HEK293 (cell line): ENCODE data around the gene PLEKHG4.

Experiments
- CTCF ChIA-PET: fragments of 350-600 bp; formaldehyde crosslinking; extraction: SDS; loops from one replicate; lab custom pipeline; 2021; ENCODE audit warnings: antibody characterized with exemption; lab: Yijun Ruan, JAX
- POLR2A ChIA-PET: fragments of 300-600 bp; formaldehyde crosslinking; extraction: SDS; loops from one replicate; lab custom pipeline; 2020; ENCODE audit warnings: antibody characterized with exemption, inconsistent platforms; lab: Yijun Ruan, JAX
- H3K27ac ChIP-seq: fragments of 200-500 bp; sonication (Bioruptor generic); 2 replicates; pipeline ENCODE4 v1.5.1; 2014; ENCODE audit warnings: low read depth, low read length, control low read depth, inconsistent platforms; ENCODE audit errors: extremely low read depth
- H3K36me3 ChIP-seq, 2 experiments: fragments of 200-500 bp in 1 of 2; sonication (Bioruptor generic) in 1 of 2; 1 replicate in 1 of 2; 2 replicates in 1 of 2; pipeline ENCODE4 v1.5.1; 2014 to 2017; ENCODE audit warnings: inconsistent platforms in 2 of 2, low read length in 2 of 2; ENCODE audit not compliant: control insufficient read depth in 2 of 2, insufficient read depth in 1 of 2
- H3K4me1 ChIP-seq: fragments of 200-500 bp; sonication (Bioruptor generic); 2 replicates; pipeline ENCODE4 v1.5.1; 2014; ENCODE audit warnings: mild to moderate bottlenecking, low read length, inconsistent platforms; ENCODE audit not compliant: control insufficient read depth, insufficient read depth
- H3K4me3 ChIP-seq: 2 replicates; pipeline ENCODE4 v1.5.1; 2011; ENCODE audit warnings: low read depth, mild to moderate bottlenecking, control low read depth, low read length, moderate library complexity
- H3K9me3 ChIP-seq: fragments of 200-500 bp; sonication (Bioruptor generic); 2 replicates; pipeline ENCODE4 v1.5.1; 2014; ENCODE audit warnings: low read depth, low read length, inconsistent platforms; ENCODE audit not compliant: control insufficient read depth, insufficient read depth
- KLF1 ChIP-seq: fragments of 450-650 bp; formaldehyde crosslinking; IDR thresholded peaks from 2 replicates; pipeline ENCODE4 v1.5.1; 2016; ENCODE audit warnings: missing biosample characterization, missing genetic modification characterization
- KLF9 ChIP-seq: fragments of 450-650 bp; formaldehyde crosslinking; IDR thresholded peaks from 2 replicates; pipeline ENCODE4 v1.5.1; 2016; ENCODE audit warnings: missing biosample characterization, missing genetic modification characterization, low read depth
- OSR2 ChIP-seq: fragments of 450-650 bp; formaldehyde crosslinking; IDR thresholded peaks from 2 replicates; pipeline ENCODE4 v1.5.1; 2016; ENCODE audit warnings: missing biosample characterization, missing genetic modification characterization
- REPIN1 ChIP-seq: fragments of 450-650 bp; formaldehyde crosslinking; IDR thresholded peaks from 2 replicates; pipeline ENCODE4 v1.5.1; 2017; ENCODE audit warnings: missing biosample characterization, missing genetic modification characterization, low read depth
- SP7 ChIP-seq: fragments of 450-650 bp; formaldehyde crosslinking; IDR thresholded peaks from 2 replicates; pipeline ENCODE4 v1.5.1; 2016; ENCODE audit warnings: missing biosample characterization, missing genetic modification characterization
- YY2 ChIP-seq: fragments of 450-650 bp; formaldehyde crosslinking; IDR thresholded peaks from 2 replicates; pipeline ENCODE4 v1.5.1; 2016; ENCODE audit warnings: missing biosample characterization, missing genetic modification characterization
- ZBTB17 ChIP-seq: fragments of 450-650 bp; formaldehyde crosslinking; IDR thresholded peaks from 2 replicates; pipeline ENCODE4 v1.5.1; 2016; ENCODE audit warnings: missing biosample characterization, missing genetic modification characterization
- ZNF221 ChIP-seq: fragments of 450-650 bp; formaldehyde crosslinking; IDR thresholded peaks from 2 replicates; pipeline ENCODE4 v1.5.1; 2017; ENCODE audit warnings: missing biosample characterization, missing genetic modification characterization, borderline replicate concordance
- ZNF335 ChIP-seq: fragments of 450-650 bp; formaldehyde crosslinking; conservative IDR thresholded peaks from 2 replicates; pipeline ENCODE4 v1.5.1; 2016; ENCODE audit warnings: missing biosample characterization, missing genetic modification characterization
- ZNF391 ChIP-seq: fragments of 450-650 bp; formaldehyde crosslinking; IDR thresholded peaks from 2 replicates; pipeline ENCODE4 v1.5.1; 2016; ENCODE audit warnings: low read depth, missing biosample characterization, missing genetic modification characterization, borderline replicate concordance
- ZNF394 ChIP-seq: fragments of 450-650 bp; formaldehyde crosslinking; IDR thresholded peaks from 2 replicates; pipeline ENCODE4 v1.5.1; 2016; ENCODE audit warnings: missing biosample characterization, missing genetic modification characterization, mild to moderate bottlenecking, moderate library complexity, borderline replicate concordance
- ZNF501 ChIP-seq: fragments of 450-650 bp; formaldehyde crosslinking; IDR thresholded peaks from 2 replicates; pipeline ENCODE4 v1.5.1; 2016; ENCODE audit warnings: missing biosample characterization, missing genetic modification characterization
- ZNF660 ChIP-seq: fragments of 450-650 bp; IDR thresholded peaks from 2 replicates; pipeline ENCODE4 v1.5.1; 2018; ENCODE audit warnings: missing biosample characterization, mild to moderate bottlenecking, missing genetic modification characterization
- ZNF76 ChIP-seq: fragments of 450-650 bp; formaldehyde crosslinking; IDR thresholded peaks from 2 replicates; pipeline ENCODE4; 2016; ENCODE audit warnings: low read depth, missing biosample characterization, missing genetic modification characterization, borderline replicate concordance
- ZNF792 ChIP-seq: fragments of 450-650 bp; formaldehyde crosslinking; IDR thresholded peaks from 2 replicates; pipeline ENCODE4 v1.5.1; 2016; ENCODE audit warnings: missing biosample characterization, missing genetic modification characterization
- ZSCAN16 ChIP-seq: fragments of 450-650 bp; formaldehyde crosslinking; IDR thresholded peaks from 2 replicates; pipeline ENCODE4 v1.5.1; 2016; ENCODE audit warnings: missing biosample characterization, missing genetic modification characterization
- TF ChIP-seq, protein P1 (sequence below): fragments of 450-650 bp; formaldehyde crosslinking; IDR thresholded peaks from 2 replicates; pipeline ENCODE4 v1.5.1; 2016; ENCODE audit warnings: missing biosample characterization, missing genetic modification characterization
- TF ChIP-seq, protein P2 (sequence below): fragments of 450-650 bp; formaldehyde crosslinking; IDR thresholded peaks from 2 replicates; pipeline ENCODE4 v1.5.1; 2016; ENCODE audit warnings: missing biosample characterization, missing genetic modification characterization
- TF ChIP-seq, protein P3 (sequence below): fragments of 450-650 bp; formaldehyde crosslinking; conservative IDR thresholded peaks from 2 replicates; pipeline ENCODE4 v1.5.1; 2016; ENCODE audit warnings: low read depth, missing biosample characterization, missing genetic modification characterization
- TF ChIP-seq, protein P4 (sequence below): sonication (generic); formaldehyde crosslinking; IDR thresholded peaks from 2 replicates; pipeline ENCODE4 v1.8.1; 2022; ENCODE audit warnings: mild to moderate bottlenecking, moderate library complexity, missing genetic modification reagents
- TF ChIP-seq, protein P5 (sequence below): fragments of 450-650 bp; formaldehyde crosslinking; IDR thresholded peaks from 2 replicates; pipeline ENCODE4 v1.5.1; 2017; ENCODE audit warnings: missing biosample characterization, missing genetic modification characterization

The PLEKHG4 gene

DNA sequence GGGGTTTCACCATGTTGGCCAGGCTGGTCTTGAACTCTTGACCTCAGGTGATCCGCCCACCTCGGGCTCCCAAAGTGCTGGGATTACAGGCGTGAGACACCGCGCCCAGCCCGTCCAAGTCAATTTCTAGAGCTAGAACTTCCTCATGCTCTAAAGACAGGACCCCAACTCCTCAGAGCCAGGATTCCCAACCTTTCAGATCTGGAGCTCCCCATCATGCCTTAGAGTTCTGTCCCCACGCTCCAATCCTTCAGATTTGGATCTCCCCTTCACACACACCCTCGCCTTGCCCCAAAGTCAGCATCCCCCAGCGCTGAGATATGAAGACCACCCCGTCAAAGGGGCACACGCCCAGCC is 46.8 kb downstream of the PLEKHG4 start:
- peak overlapping the region; percentile 1; the same call in 1 of the 2 replicates for H3K27ac ChIP-seq
- peak overlapping the region; percentile 55 for H3K4me3 ChIP-seq
- no peak for TF ChIP-seq ZNF391 (tag by site-specific recombination)
- peak; percentile 36; the same call in 1 of the 2 replicates for TF ChIP-seq KLF1 (tag by site-specific recombination)
- no peak for TF ChIP-seq ZNF221 (tag by site-specific recombination)
- TF ChIP-seq OSR2 (tag by site-specific recombination), result no peak
- TF ChIP-seq SP7 (tag by site-specific recombination), result no peak
- TF ChIP-seq, protein P1, sequence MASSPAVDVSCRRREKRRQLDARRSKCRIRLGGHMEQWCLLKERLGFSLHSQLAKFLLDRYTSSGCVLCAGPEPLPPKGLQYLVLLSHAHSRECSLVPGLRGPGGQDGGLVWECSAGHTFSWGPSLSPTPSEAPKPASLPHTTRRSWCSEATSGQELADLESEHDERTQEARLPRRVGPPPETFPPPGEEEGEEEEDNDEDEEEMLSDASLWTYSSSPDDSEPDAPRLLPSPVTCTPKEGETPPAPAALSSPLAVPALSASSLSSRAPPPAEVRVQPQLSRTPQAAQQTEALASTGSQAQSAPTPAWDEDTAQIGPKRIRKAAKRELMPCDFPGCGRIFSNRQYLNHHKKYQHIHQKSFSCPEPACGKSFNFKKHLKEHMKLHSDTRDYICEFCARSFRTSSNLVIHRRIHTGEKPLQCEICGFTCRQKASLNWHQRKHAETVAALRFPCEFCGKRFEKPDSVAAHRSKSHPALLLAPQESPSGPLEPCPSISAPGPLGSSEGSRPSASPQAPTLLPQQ (tag by site-specific recombination), result no peak
- TF ChIP-seq, protein P2, sequence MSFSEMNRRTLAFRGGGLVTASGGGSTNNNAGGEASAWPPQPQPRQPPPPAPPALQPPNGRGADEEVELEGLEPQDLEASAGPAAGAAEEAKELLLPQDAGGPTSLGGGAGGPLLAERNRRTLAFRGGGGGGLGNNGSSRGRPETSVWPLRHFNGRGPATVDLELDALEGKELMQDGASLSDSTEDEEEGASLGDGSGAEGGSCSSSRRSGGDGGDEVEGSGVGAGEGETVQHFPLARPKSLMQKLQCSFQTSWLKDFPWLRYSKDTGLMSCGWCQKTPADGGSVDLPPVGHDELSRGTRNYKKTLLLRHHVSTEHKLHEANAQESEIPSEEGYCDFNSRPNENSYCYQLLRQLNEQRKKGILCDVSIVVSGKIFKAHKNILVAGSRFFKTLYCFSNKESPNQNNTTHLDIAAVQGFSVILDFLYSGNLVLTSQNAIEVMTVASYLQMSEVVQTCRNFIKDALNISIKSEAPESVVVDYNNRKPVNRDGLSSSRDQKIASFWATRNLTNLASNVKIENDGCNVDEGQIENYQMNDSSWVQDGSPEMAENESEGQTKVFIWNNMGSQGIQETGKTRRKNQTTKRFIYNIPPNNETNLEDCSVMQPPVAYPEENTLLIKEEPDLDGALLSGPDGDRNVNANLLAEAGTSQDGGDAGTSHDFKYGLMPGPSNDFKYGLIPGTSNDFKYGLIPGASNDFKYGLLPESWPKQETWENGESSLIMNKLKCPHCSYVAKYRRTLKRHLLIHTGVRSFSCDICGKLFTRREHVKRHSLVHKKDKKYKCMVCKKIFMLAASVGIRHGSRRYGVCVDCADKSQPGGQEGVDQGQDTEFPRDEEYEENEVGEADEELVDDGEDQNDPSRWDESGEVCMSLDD, result peak; percentile 43; the same call in 1 of the 2 replicates
- TF ChIP-seq ZSCAN16 (tag by site-specific recombination), result no peak
- TF ChIP-seq ZNF501 (tag by site-specific recombination), result no peak
- TF ChIP-seq ZNF660 (tag by site-specific recombination), result no peak
- no peaks in the 10 kb centered on the region for H3K4me1 ChIP-seq
- ChIA-PET POLR2A (no interaction called here), CTCF (interaction anchor here (0.6 to 2.6 kb wide), 17 partner anchors 10 to 249 kb away, joined by 3 to 18 read pairs (median 5); partner anchors contain the start of genes ATP6V0D1 and TPPP3)
- H3K36me3 ChIP-seq, result no peaks in the 10 kb centered on the region
- H3K9me3 ChIP-seq, result no peaks in the 10 kb centered on the region

DNA sequence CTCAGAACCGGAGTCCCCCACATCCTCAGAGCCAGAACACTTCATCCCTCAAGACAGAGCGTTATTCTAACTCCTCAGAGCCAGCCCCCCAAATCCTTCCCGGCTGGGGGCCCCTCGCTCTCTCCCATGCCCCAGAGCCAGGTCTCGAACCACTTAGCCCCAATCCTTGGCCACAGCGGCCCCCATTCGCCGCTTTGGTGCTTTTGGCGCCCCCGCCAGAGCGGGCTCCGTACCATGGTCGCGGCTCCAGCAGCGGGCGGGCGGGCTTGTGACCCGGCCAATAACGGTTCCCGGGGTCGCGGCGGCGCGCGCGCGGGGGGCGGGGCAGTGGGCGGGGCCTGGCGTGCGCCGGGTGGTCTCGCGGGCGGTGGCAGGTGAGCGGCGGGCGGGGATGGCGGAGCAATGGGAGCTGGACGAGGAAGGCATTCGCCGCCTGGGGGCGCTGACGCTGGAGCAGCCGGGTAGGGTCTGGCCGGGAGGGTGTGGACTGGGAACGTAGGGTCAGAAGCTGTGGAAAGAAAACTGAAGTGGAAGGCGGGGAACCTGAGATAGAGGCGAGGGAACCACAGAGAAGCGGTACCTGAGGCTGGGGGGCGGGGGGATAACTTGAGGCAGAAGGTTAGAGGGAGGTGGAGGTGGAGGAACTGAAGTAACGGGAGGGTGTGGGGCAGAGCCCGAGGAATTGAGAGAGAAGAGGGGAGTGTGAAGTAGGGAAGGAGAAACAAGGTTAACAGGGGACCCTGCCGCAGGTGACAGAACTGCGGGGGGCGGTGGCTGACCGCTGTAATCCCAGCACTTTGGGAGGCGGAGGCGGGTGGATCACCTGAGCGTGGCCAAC is 47.4 kb downstream of the PLEKHG4 start, which contains the start of the genes KCTD19 and LRRC36:
Gene KCTD19 (minus strand): TSS at position 270 of the 838 bp plus-strand sequence. CDS start 34 bp downstream, at position 236.
Gene LRRC36 (plus strand): TSS at position 344 of the 838 bp plus-strand sequence. CDS start 48 bp downstream, at position 392.
- Histone ChIP-seq H3K36me3 (no peaks in the 10 kb centered on the region), H3K4me1 (no peaks in the 10 kb centered on the region), H3K4me3 (peak within 1 kb of the TSS; percentile 55), H3K27ac (peak within 1 kb of the TSS; percentile 1; the same call in 1 of the 2 replicates), H3K9me3 (no peaks in the 10 kb centered on the region)
- ChIA-PET CTCF (interaction anchor here (0.6 to 2.6 kb wide), 33 partner anchors 9 to 556 kb away, joined by 3 to 18 read pairs (median 5); partner anchors contain the start of genes ATP6V0D1, TPPP3 and ZDHHC1), POLR2A (interaction anchor here (0.6 to 1.3 kb wide), 3 partner anchors 50 to 100 kb away, joined by 3 to 7 read pairs (median 4); partner anchors contain the start of genes FHOD1 and TMEM208)
- TF ChIP-seq KLF9 (tag by site-specific recombination) (peak; percentile 61), ZNF792 (0 out of 2 replicates have a peak, but pooled peaks have one; percentile 30), REPIN1 (tag by site-specific recombination) (peak; percentile 18; the same call in 1 of the 2 replicates), YY2 (peak; percentile 64), ZNF335 (0 out of 2 replicates have a peak, but pooled peaks have one; percentile 30), ZBTB17 (tag by site-specific recombination) (0 out of 2 replicates have a peak, but pooled peaks have one; percentile 19), ZNF76 (tag by site-specific recombination) (peak; percentile 20; the same call in 1 of the 2 replicates), SP7 (tag by site-specific recombination) (0 out of 2 replicates have a peak, but pooled peaks have one; percentile 24), ZNF394 (peak; percentile 38; the same call in 1 of the 2 replicates)
- TF ChIP-seq, protein P3, sequence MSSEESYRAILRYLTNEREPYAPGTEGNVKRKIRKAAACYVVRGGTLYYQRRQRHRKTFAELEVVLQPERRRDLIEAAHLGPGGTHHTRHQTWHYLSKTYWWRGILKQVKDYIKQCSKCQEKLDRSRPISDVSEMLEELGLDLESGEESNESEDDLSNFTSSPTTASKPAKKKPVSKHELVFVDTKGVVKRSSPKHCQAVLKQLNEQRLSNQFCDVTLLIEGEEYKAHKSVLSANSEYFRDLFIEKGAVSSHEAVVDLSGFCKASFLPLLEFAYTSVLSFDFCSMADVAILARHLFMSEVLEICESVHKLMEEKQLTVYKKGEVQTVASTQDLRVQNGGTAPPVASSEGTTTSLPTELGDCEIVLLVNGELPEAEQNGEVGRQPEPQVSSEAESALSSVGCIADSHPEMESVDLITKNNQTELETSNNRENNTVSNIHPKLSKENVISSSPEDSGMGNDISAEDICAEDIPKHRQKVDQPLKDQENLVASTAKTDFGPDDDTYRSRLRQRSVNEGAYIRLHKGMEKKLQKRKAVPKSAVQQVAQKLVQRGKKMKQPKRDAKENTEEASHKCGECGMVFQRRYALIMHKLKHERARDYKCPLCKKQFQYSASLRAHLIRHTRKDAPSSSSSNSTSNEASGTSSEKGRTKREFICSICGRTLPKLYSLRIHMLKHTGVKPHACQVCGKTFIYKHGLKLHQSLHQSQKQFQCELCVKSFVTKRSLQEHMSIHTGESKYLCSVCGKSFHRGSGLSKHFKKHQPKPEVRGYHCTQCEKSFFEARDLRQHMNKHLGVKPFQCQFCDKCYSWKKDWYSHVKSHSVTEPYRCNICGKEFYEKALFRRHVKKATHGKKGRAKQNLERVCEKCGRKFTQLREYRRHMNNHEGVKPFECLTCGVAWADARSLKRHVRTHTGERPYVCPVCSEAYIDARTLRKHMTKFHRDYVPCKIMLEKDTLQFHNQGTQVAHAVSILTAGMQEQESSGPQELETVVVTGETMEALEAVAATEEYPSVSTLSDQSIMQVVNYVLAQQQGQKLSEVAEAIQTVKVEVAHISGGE (tag by site-specific recombination), result no peak
- TF ChIP-seq, protein P4, sequence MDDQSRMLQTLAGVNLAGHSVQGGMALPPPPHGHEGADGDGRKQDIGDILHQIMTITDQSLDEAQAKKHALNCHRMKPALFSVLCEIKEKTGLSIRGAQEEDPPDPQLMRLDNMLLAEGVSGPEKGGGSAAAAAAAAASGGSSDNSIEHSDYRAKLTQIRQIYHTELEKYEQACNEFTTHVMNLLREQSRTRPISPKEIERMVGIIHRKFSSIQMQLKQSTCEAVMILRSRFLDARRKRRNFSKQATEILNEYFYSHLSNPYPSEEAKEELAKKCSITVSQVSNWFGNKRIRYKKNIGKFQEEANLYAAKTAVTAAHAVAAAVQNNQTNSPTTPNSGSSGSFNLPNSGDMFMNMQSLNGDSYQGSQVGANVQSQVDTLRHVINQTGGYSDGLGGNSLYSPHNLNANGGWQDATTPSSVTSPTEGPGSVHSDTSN (CRISPR knock-in tag), result peak; percentile 74; the same call in 1 of the 2 replicates
- TF ChIP-seq, protein P5, sequence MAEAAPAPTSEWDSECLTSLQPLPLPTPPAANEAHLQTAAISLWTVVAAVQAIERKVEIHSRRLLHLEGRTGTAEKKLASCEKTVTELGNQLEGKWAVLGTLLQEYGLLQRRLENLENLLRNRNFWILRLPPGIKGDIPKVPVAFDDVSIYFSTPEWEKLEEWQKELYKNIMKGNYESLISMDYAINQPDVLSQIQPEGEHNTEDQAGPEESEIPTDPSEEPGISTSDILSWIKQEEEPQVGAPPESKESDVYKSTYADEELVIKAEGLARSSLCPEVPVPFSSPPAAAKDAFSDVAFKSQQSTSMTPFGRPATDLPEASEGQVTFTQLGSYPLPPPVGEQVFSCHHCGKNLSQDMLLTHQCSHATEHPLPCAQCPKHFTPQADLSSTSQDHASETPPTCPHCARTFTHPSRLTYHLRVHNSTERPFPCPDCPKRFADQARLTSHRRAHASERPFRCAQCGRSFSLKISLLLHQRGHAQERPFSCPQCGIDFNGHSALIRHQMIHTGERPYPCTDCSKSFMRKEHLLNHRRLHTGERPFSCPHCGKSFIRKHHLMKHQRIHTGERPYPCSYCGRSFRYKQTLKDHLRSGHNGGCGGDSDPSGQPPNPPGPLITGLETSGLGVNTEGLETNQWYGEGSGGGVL, result peak; percentile 44; the same call in 1 of the 2 replicates
